Right lobe of liver (tissue), 4 donors: Measurements from ENCODE around the gene PBX4.

Experiments used
- POLR2A ChIP-seq: fragments of 450-650 bp; IDR thresholded peaks from one replicate; pipeline ENCODE4 v1.6.1; 2017; ENCODE audit warnings: antibody characterized with exemption, mild to moderate bottlenecking
- TF ChIP-seq, protein P1 (sequence below), 4 donors: fragments of 200-600 bp in 3 of 4; fragments of 450-650 bp in 1 of 4; IDR thresholded peaks; one replicate each; pipeline versions ENCODE4 v1.5.1 to v1.8.0; 2016 to 2022; ENCODE audit warnings: antibody characterized with exemption in 4 of 4, mild to moderate bottlenecking in 2 of 4
- donor health status: DM: no; HTN: no; CAD: no.
- donor health status: DM: no; HTN: no; CAD: no.
- donor health status: DM: no; HTN: yes; CAD: no.

DNA sequence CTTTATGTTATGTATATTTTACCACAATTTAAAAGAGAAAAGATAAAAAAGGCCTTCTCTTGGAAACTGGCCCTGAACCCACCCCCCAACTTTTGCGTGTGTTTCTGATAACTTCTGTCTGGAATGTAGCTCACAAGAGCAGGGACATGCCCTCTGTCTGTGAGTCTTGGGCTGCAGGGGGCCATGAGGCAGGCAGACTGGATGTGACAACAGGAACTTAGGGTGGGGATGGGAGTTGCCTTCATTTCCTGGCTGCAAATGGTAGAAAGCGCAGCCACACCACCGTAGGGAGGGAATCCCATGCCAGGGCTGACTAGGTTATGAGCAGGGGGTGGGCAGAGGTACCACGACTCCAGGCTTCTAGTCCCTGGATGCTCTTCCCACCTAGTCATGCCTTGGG is 58.6 kb downstream of the PBX4 start:
- TF ChIP-seq, protein P1, sequence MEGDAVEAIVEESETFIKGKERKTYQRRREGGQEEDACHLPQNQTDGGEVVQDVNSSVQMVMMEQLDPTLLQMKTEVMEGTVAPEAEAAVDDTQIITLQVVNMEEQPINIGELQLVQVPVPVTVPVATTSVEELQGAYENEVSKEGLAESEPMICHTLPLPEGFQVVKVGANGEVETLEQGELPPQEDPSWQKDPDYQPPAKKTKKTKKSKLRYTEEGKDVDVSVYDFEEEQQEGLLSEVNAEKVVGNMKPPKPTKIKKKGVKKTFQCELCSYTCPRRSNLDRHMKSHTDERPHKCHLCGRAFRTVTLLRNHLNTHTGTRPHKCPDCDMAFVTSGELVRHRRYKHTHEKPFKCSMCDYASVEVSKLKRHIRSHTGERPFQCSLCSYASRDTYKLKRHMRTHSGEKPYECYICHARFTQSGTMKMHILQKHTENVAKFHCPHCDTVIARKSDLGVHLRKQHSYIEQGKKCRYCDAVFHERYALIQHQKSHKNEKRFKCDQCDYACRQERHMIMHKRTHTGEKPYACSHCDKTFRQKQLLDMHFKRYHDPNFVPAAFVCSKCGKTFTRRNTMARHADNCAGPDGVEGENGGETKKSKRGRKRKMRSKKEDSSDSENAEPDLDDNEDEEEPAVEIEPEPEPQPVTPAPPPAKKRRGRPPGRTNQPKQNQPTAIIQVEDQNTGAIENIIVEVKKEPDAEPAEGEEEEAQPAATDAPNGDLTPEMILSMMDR (IDR thresholded peaks at IDR 0.05), result no peak
- no peak for TF ChIP-seq POLR2A
